NCI-H524 (cell line): ENCODE results near the gene C20orf141.

ENCODE experiments used
- DNase-seq, 2 experiments: peaks; one replicate each; lab custom pipeline; 2025; lab: John Stamatoyannopoulos, UW

The C20orf141 gene

DNA sequence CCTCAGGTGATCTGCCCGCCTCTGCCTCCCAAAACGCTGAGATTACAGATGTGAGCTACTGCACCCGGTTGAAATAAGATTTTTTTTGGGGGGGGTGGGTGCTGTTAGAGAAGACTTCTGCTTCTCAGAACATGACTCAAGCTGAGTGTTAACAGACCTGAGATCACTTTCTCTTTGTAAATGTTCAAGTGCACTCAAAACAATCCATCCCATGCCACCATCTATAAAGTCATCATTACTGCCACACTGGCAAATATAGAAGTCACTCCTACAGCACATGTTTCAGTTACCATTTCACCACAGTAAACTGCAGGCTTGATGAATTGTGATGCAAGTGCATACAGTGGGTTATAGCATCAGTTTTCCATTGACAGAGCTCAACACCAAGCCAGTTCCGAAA is 34.7 kb downstream of the C20orf141 start:
- DNase-seq, result no peak

DNA sequence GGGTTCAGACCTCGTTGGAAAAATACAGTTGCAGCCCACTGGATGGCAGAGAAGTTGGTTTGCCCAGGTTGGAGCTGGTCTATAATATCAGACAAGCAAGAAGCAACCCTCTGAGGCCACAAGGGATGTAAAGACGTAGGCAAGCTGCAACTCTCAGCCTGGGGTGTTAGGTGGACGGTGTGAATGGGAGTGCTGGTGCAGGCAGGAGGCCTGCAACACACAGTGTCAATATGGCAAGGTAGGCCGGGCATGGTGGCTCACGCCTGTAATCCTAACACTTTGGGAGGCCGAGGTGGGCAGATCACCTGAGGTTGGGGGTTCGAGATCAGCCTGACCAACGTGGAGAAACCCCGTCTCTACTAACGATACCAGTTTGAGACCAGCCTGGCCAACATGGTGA is 36.3 kb downstream of the C20orf141 start:
- DNase-seq, result no peak

DNA sequence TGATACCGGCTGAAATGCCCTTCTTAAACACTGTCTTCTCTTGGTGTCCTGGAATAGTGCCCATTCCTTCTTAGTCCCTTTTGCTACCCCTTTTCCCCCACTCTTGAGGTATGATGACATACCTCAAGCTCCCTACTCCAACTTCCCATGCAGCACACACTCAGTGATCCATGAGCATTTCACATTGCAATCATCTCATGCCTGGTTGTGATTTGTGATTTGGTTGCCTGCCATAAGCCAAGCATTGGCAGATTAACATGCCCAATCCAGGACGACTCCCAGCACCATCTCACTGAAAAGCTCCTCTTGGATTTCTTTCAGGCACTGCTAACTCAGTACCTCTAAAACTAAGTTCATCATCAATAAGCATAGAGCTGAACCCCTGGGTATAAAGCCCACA is 43.8 kb downstream of the C20orf141 start:
- no peak for DNase-seq

DNA sequence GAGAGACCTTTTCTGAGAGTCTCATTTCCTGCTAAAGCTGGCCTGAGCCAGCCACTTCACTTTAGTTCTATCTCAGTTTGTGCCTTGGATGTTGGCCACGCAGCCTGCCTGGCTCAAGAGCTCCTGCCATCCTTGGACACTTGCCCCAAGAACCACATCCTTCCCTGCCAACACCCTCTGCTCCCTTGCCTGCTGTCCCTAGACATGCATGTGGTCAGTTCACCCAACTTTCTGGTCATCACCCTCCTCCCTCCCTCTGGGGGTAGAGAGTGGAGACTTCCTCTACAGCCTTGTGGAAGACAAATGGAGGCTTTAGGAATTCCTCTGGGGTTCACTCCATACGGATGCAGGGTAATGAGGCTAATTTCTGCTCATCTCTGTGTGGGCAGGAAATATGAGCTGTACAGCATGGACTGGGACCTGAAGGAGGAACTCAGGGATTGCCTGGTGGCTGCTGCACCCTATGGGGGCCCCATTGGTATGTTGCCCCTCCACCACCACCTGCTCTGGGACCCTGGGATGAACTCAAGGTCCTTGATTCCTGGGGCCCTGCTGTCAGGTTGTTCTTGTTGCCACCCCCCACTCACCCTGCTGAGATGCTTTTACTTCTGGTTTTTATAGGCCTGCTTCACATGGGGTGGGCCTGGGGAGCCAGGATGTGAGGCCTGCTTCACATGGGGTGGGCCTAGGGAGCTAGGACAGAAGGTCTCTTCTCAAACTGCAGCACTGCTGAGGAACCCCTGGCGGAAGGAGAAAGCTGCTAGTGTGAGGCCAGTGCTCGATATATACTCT is 44.7 kb downstream of the C20orf141 start:
- DNase-seq, result no peak

DNA sequence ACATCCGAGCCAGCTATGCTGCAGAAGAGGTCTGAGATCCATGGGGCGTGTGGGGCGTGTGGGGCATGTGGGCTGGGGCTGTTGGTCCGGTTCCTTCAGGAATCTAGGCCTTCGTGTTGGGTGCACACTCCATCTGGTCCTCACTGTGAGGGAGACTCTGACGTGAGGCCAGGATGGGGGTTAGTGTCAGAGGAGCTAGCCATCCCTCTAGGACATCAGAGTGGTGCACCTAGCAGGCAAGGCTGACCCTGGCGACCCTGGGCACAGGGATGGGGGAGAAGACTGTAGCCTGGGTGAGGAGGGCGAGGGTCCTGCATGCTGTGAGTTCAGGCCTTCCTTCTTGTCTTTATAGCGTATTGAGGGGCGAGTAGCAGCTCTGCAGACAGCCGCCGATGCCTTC is 49.8 kb downstream of the C20orf141 start:
- no peak for DNase-seq

DNA sequence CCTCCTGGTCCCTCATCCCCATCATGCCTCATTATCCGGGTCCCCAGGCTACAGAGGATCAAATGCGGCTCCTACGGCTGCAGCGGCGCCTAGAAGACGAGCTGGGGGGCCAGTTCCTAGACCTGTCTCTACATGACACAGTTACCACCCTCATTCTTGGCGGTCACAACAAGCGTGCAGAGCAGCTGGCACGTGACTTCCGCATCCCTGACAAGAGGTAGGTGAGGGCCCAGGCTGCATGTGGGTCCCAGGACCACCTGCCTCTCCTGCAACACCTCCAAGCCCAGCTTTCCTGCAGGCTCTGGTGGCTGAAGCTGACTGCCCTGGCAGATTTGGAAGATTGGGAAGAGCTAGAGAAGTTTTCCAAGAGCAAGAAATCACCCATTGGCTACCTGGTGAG is 50.3 kb downstream of the C20orf141 start:
- no peak for DNase-seq
